Ishikawa (cell line): ENCODE results near the gene ADCY1.

Experiments used
- CEBPB ChIP-seq: IDR thresholded peaks from 2 replicates; pipeline ENCODE4 v1.6.1; 2012
- CREB1 ChIP-seq: IDR thresholded peaks from 2 replicates; pipeline ENCODE4 v1.6.1; 2012; ENCODE audit warnings: low read depth
- EGR1 ChIP-seq: IDR thresholded peaks from 2 replicates; pipeline ENCODE4 v1.6.1; 2012
- EP300 ChIP-seq: IDR thresholded peaks from 2 replicates; pipeline ENCODE4 v1.6.1; 2012; ENCODE audit warnings: borderline replicate concordance
- FOXM1 ChIP-seq: IDR thresholded peaks from 2 replicates; pipeline ENCODE4 v1.6.1; 2012; ENCODE audit warnings: low read depth, borderline replicate concordance
- NFIC ChIP-seq: IDR thresholded peaks from 2 replicates; pipeline ENCODE4 v1.6.1; 2012
- RAD21 ChIP-seq: IDR thresholded peaks from 2 replicates; pipeline ENCODE4 v1.6.1; 2012; ENCODE audit warnings: low read depth
- TAF1 ChIP-seq: IDR thresholded peaks from 2 replicates; pipeline ENCODE4 v1.6.1; 2012; ENCODE audit warnings: low read depth, mild to moderate bottlenecking
- TCF12 ChIP-seq: IDR thresholded peaks from 2 replicates; pipeline ENCODE4 v1.6.1; 2012; ENCODE audit warnings: low read depth
- TEAD4 ChIP-seq: IDR thresholded peaks from 2 replicates; pipeline ENCODE4 v1.6.1; 2012
- YY1 ChIP-seq: IDR thresholded peaks from 2 replicates; pipeline ENCODE4 v1.6.1; 2012; ENCODE audit warnings: low read depth
- ZBTB7A ChIP-seq: IDR thresholded peaks from 2 replicates; pipeline ENCODE4 v1.6.1; 2012; ENCODE audit warnings: low read depth
- TF ChIP-seq, protein P1 (sequence below): IDR thresholded peaks from 2 replicates; pipeline ENCODE4 v1.6.1; 2012; ENCODE audit warnings: low read depth, mild to moderate bottlenecking
- TF ChIP-seq, protein P2 (sequence below): IDR thresholded peaks from 2 replicates; pipeline ENCODE4 v1.6.1; 2012
- TF ChIP-seq, protein P3 (sequence below): IDR thresholded peaks from 2 replicates; pipeline ENCODE4 v1.6.1; 2012

ADCY1 gene

DNA sequence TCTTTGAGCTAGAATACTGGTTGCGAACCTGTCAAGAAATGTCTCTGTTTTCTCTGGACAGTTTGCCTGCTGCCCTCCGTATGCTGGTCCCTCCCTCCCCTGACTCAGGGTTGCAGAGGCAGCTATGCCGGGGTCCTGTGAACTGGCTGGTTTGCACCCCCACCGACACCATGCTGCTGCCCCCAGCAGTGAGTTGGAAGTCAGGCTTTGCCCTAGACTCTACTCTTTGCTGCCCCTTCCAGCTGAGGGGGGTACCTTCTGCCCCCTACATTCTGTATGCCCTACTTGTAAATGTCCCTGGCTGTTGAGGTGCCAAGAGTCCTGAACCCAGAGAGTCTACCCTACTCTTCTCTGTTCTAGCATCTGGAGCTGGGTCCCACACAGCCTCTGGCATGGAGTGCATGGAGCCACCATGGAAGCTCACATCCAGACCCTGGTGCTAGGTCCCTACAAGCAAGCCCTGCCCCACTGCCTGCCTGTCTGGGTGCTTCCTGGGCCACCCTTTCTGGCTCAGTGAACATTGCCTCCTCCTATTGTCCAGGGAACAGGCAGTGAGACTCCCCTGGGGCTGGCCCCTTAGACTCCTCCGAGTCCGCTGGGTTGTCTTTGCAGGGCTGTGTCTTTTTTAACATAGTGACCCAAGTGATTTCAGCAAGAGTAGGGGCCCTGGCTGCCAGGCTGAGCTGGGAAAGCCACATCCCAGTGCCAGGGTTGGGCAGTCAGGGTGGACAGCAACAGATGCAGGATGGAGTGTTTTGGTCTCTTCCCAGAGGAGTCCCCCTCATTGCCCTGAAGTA, 138.9 kb downstream of the ADCY1 start:
- TF ChIP-seq, protein P1, sequence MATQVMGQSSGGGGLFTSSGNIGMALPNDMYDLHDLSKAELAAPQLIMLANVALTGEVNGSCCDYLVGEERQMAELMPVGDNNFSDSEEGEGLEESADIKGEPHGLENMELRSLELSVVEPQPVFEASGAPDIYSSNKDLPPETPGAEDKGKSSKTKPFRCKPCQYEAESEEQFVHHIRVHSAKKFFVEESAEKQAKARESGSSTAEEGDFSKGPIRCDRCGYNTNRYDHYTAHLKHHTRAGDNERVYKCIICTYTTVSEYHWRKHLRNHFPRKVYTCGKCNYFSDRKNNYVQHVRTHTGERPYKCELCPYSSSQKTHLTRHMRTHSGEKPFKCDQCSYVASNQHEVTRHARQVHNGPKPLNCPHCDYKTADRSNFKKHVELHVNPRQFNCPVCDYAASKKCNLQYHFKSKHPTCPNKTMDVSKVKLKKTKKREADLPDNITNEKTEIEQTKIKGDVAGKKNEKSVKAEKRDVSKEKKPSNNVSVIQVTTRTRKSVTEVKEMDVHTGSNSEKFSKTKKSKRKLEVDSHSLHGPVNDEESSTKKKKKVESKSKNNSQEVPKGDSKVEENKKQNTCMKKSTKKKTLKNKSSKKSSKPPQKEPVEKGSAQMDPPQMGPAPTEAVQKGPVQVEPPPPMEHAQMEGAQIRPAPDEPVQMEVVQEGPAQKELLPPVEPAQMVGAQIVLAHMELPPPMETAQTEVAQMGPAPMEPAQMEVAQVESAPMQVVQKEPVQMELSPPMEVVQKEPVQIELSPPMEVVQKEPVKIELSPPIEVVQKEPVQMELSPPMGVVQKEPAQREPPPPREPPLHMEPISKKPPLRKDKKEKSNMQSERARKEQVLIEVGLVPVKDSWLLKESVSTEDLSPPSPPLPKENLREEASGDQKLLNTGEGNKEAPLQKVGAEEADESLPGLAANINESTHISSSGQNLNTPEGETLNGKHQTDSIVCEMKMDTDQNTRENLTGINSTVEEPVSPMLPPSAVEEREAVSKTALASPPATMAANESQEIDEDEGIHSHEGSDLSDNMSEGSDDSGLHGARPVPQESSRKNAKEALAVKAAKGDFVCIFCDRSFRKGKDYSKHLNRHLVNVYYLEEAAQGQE, result no peak
- TF ChIP-seq FOXM1 (no peak), YY1 (no peak), TAF1 (no peak), CEBPB (no peak), EP300 (no peak), TEAD4 (no peak), RAD21 (no peak), ZBTB7A (no peak), TCF12 (no peak), NFIC (no peak), EGR1 (no peak)
- TF ChIP-seq, protein P2, sequence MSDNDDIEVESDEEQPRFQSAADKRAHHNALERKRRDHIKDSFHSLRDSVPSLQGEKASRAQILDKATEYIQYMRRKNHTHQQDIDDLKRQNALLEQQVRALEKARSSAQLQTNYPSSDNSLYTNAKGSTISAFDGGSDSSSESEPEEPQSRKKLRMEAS, result no peak
- TF ChIP-seq, protein P3, sequence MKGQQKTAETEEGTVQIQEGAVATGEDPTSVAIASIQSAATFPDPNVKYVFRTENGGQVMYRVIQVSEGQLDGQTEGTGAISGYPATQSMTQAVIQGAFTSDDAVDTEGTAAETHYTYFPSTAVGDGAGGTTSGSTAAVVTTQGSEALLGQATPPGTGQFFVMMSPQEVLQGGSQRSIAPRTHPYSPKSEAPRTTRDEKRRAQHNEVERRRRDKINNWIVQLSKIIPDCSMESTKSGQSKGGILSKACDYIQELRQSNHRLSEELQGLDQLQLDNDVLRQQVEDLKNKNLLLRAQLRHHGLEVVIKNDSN, result no peak

DNA sequence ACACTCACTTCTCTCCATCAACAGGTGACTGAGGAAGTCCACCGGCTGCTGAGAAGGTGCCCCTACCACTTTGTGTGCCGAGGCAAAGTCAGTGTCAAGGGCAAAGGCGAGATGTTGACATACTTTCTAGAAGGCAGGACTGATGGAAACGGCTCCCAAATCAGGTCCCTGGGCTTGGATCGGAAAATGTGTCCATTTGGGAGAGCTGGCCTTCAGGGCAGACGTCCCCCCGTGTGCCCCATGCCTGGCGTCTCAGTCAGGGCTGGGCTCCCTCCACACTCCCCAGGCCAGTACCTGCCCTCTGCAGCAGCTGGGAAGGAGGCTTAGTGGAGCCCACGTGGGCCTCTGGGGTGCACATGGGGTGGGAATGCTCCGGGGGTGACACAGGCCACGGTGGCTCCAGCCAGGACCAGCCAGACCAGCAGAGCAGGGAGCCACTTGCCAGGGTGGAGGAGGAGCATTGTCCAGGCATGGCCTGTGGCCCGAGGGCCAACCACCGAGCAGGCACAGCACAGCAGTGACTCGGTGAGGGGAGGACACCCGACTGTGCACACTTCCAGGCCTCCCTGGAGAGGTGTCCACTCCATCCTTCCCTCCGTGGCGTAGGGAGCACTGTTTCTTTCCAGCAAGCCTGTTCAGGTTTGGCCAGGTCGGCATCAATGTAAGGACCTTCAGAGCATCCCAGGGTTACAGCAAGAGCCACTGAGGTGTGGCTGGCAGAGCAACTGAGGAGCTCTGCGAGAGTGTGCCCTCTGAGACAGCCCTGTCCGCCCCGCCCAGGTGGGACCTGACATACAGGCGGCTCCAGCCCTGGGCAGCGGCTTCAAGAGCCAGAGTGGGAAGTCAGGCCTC, 139.7 kb downstream of the ADCY1 start:
- TF ChIP-seq ZBTB7A (no peak), CREB1 (no peak), FOXM1 (no peak), TEAD4 (no peak), CEBPB (no peak), YY1 (no peak), TCF12 (no peak), TAF1 (no peak), NFIC (no peak), EP300 (no peak), EGR1 (no peak), RAD21 (no peak)
- TF ChIP-seq, protein P2, result no peak
- TF ChIP-seq, protein P1, result no peak
- TF ChIP-seq, protein P3, result no peak

DNA sequence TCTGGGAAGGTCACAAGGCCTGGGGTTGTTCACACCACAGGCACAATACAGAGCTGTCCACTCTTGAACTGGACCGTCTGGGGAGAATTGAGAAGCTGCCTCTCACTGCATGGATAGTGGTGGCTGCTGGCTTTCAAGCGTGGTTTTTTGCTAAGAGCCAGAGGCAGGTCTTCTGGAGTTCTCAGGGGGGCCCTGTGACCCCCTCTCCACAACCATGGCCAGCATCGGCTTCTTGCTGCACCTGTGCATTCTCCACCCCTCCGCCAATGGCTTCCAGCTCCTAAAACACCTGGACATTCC, 140.3 kb downstream of the ADCY1 start:
- TF ChIP-seq TEAD4, result no peak
- TF ChIP-seq ZBTB7A, result no peak
- no peak for TF ChIP-seq RAD21
- TF ChIP-seq, protein P2, result no peak
- TF ChIP-seq TAF1, result no peak
- TF ChIP-seq, protein P3, result no peak
- TF ChIP-seq EP300, result no peak
- no peak for TF ChIP-seq EGR1
- no peak for TF ChIP-seq CEBPB
- TF ChIP-seq NFIC, result no peak
- no peak for TF ChIP-seq FOXM1
- TF ChIP-seq YY1, result no peak
- TF ChIP-seq, protein P1, result no peak
- TF ChIP-seq CREB1, result no peak
- no peak for TF ChIP-seq TCF12
